RWPE1 (cell line): ENCODE results near the gene CGA.

Source experiments
- CTCF ChIA-PET: fragments of 350-600 bp; sonication (Branson Sonifier 250); formaldehyde crosslinking; extraction: SDS; loops from one replicate; lab custom pipeline; 2021; lab: Yijun Ruan, JAX
- POLR2A ChIA-PET: fragments of 400-600 bp; formaldehyde crosslinking; extraction: SDS; loops from one replicate; lab custom pipeline; 2020; ENCODE audit warnings: antibody characterized with exemption; ENCODE audit not compliant: low non-redundant PET; lab: Yijun Ruan, JAX
- DNase-seq: peaks from one replicate; pipeline ENCODE4 v3.0.0; 2012; ENCODE audit warnings: low spot score
- H3K27ac ChIP-seq: fragments of 450-650 bp; 2 replicates; pipeline ENCODE4 v1.5.1; 2017
- CTCF ChIP-seq: fragments of 450-650 bp; conservative IDR thresholded peaks from 2 replicates; pipeline ENCODE4 v1.5.1; 2017; ENCODE audit warnings: low read depth, mild to moderate bottlenecking

CGA gene

DNA sequence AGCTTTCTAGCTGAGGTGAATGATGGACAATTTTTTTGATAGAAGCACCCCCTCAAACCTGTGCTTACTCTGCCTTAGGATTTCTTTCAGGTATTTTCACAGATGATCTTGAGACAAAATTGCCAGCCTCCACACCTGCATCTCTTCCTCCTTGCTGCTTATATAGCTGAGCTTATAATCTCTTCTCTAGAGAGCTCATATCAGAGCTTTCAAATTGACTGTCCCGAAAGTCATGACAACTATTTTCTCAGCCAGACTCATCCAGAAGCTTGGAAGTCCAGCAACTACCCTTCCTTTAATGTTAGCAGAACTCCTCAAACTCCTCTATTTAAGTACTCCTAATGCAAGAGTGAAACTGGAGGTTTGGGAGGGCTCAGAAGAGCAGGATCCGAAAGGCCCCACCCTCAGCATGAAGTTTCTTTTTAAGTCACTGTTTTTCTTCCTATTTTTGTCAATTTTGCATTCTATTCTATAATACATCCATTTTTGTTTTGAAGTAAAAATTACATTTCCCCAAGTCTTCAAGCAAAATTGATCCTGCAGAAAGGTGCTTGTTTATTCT is 12.7 kb downstream of the CGA start:
- ChIA-PET CTCF (interaction anchor here (0.6 to 1.7 kb wide), 2 partner anchors 16 to 311 kb away, joined by 3 to 4 read pairs; no protein-coding TSS in a partner anchor), POLR2A (no interaction called here)
- DNase-seq: no peak
- no peak overlapping the region for H3K27ac ChIP-seq
- no peak for TF ChIP-seq CTCF

DNA sequence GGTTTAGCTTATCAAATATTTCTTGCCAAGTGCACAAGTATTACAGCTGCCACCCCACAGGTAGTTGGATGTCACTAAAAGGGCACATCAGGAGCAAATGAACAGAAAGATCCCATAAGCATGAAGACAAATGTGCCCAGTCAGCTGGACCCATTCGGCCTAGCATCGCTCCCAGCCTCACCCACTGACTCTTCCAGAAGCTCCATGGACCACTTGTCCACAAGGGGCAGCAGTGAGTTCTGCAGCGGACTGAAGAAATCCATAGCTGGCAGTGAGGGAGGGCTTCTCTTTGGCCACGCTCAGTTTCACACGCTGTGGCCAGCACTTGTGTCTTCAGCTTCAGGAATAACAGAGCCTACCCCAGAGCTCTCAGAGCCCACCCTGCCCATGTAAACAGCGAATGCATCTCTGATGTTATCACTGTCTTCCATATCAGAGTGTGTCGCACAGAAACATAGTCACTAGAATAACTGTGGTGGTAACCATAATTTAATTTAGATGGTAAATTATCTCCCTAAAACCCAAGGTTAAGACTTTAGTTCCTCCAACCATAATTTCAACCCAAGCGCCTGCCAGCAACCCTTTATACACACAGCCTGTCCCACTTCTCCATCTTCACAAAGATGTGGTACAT is 15.8 kb downstream of the CGA start:
- TF ChIP-seq CTCF: peak; percentile 88
- H3K27ac ChIP-seq: no peak overlapping the region
- CTCF ChIA-PET: interaction anchor here (0.5 to 2.4 kb wide), 12 partner anchors 9 to 475 kb away, joined by 3 to 24 read pairs (median 4); partner anchors contain the start of gene CGA
- POLR2A ChIA-PET: no interaction called here
- DNase-seq: peak; percentile 78

GRCh38 chr6:87075168-87075567 is 19.7 kb downstream of the CGA start:
- no peak for DNase-seq
- TF ChIP-seq CTCF: no peak
- H3K27ac ChIP-seq: no peak overlapping the region
- ChIA-PET POLR2A (no interaction called here), CTCF (interaction anchor here (1.2 kb wide), 1 partner anchor 9 kb away, joined by 7 read pairs; no protein-coding TSS in a partner anchor)

- H3K27ac ChIP-seq: no peak overlapping the region
- ChIA-PET POLR2A (no interaction called here), CTCF (interaction anchor here (0.7 to 1.2 kb wide), 2 partner anchors 8 to 355 kb away, joined by 3 to 7 read pairs; no protein-coding TSS in a partner anchor)
- TF ChIP-seq CTCF: no peak
- DNase-seq: no peak
Measured at GRCh38 chr6:87074101-87074621, 20.7 kb downstream of the CGA start.

GRCh38 chr6:87071683-87072082 is 23.2 kb downstream of the CGA start:
- ChIA-PET POLR2A (no interaction called here), CTCF (interaction anchor here (0.6 to 0.7 kb wide), 2 partner anchors 14 to 87 kb away, joined by 3 read pairs; no protein-coding TSS in a partner anchor)
- H3K27ac ChIP-seq: no peak overlapping the region
- TF ChIP-seq CTCF: no peak
- DNase-seq: no peak

DNA sequence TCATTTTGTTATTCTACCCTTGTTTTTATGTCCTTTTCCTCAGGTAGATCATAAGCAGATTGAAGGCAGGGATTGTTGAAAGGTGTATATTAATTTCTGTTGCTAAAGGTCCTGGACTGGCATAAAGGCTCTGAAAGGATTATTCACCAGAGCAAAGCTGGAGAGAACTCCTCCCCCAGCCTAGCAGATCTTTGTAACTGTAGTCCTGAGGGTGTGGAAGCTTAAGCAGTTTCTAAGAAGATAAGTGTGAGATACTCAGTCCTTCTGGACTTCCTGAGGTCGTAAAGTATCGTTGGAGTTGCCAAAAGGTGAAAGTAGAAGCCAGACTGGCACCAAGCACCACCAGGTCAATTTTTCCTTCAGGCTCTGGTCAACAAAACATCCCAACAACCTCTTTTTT is 24.2 kb downstream of the CGA start:
- no peak for TF ChIP-seq CTCF
- CTCF ChIA-PET: interaction anchor here (0.6 kb wide), 1 partner anchor 88 kb away, joined by 3 read pairs; no protein-coding TSS in a partner anchor
- POLR2A ChIA-PET: no interaction called here
- H3K27ac ChIP-seq: no peak overlapping the region
- no peak for DNase-seq
